Measurements from ENCODE around the gene TMC1. TPM values are rescaled to one million over a fixed set of nuclear protein-coding genes. Genes with fewer than 3 reads are reported as not detected.

Gene TMC1
- total and polyA plus RNA-seq, 10 of the 15 experiments (the other 5 are each of a cell fraction or from before 2014, with no cell fraction given): 0.06 to 0.94 (median 0.40) TPM; not detected in 1

DNA sequence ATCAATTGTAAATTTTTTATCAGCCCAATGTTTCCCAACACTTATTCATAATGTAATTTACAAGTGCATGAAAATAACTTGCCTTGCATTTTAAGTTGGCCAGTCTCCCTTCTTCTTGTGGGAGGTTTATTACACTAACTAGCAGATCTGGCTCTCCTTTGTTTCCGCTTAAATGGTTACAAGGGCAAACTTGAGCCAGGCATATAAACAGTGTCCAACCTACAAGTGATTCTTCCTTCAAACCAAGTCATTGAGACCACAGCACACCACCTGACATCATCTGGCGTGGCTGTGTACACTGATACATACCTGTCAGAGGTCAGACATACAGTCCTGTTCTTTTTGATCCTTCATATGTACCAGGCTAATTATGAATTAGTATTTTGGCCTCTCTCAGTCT, 351.3 kb downstream of the TMC1 start (continued):
- TF ChIP-seq SREBF2 (IDR thresholded peaks at IDR 0.05; ENCODE audit: low read length) (no peak), ZNF207 (IDR thresholded peaks at IDR 0.05; ENCODE audit: borderline replicate concordance) (no peak)
- TF ChIP-seq, protein P1, sequence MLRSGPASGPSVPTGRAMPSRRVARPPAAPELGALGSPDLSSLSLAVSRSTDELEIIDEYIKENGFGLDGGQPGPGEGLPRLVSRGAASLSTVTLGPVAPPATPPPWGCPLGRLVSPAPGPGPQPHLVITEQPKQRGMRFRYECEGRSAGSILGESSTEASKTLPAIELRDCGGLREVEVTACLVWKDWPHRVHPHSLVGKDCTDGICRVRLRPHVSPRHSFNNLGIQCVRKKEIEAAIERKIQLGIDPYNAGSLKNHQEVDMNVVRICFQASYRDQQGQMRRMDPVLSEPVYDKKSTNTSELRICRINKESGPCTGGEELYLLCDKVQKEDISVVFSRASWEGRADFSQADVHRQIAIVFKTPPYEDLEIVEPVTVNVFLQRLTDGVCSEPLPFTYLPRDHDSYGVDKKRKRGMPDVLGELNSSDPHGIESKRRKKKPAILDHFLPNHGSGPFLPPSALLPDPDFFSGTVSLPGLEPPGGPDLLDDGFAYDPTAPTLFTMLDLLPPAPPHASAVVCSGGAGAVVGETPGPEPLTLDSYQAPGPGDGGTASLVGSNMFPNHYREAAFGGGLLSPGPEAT (IDR thresholded peaks at IDR 0.05; ENCODE audit: low read depth): no peak
- TF ChIP-seq, protein P2, sequence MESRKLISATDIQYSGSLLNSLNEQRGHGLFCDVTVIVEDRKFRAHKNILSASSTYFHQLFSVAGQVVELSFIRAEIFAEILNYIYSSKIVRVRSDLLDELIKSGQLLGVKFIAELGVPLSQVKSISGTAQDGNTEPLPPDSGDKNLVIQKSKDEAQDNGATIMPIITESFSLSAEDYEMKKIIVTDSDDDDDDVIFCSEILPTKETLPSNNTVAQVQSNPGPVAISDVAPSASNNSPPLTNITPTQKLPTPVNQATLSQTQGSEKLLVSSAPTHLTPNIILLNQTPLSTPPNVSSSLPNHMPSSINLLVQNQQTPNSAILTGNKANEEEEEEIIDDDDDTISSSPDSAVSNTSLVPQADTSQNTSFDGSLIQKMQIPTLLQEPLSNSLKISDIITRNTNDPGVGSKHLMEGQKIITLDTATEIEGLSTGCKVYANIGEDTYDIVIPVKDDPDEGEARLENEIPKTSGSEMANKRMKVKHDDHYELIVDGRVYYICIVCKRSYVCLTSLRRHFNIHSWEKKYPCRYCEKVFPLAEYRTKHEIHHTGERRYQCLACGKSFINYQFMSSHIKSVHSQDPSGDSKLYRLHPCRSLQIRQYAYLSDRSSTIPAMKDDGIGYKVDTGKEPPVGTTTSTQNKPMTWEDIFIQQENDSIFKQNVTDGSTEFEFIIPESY (IDR thresholded peaks at IDR 0.05): no peak

DNA sequence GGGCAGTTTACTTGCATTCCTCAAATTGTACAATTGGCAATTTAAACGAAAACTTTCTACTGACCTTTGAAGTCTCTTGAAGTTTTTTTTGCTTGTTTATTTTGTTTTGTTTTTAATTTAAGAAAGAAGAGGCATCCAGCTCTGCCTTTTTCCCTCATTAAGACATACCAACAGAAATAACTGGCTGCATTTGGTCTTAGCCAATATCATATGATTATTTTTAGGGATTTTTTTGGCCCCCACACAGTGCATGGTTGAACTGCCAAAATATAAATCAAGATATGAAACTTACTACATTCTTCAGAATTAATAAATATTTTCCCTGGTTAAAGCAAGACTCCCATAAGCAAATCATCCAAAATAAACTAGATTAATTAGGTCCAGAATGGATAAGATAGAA, 352.0 kb downstream of the TMC1 start:
- no peak for TF ChIP-seq RAD21 (IDR thresholded peaks at IDR 0.05; ENCODE audit: insufficient read depth, low read depth, low read length)
- Histone ChIP-seq H3K27ac (ENCODE audit: control insufficient read depth, insufficient read depth) (no peak overlapping the region), H4K20me1 (ENCODE audit: control insufficient read depth, insufficient read depth) (no peaks in the 10 kb centered on the region), H3K9me3 (replicated peaks; ENCODE audit: control insufficient read depth, insufficient read depth, low read length) (no peaks in the 10 kb centered on the region), H3K4me2 (ENCODE audit: control insufficient read depth, insufficient read depth) (no peak overlapping the region), H3K27me3 (replicated peaks in 1 of 2; ENCODE audit: control insufficient read depth in 2 of 2, insufficient read depth in 2 of 2, low read length in 1 of 2) (no peaks in the 10 kb centered on the region; a peak in 1 of 4 replicates), H3K36me3 (ENCODE audit: control insufficient read depth in 2 of 2, insufficient read depth in 2 of 2, low read length in 1 of 2) (no peaks in the 10 kb centered on the region), H3K4me3 (no peak overlapping the region), H3K4me1 (ENCODE audit: control insufficient read depth, insufficient read depth, low read length) (no peaks in the 10 kb centered on the region), H3K79me2 (ENCODE audit: control insufficient read depth, insufficient read depth, low read length) (no peaks in the 10 kb centered on the region), H3K9ac (ENCODE audit: control insufficient read depth, insufficient read depth, low read length) (no peak overlapping the region), H2AFZ (ENCODE audit: control insufficient read depth, low read depth, low read length) (no peak overlapping the region)
- ChIA-PET SMC1A (ENCODE audit: uncharacterized antibody, unreplicated experiment) (interaction anchor here (0.7 to 1.9 kb wide), 2 partner anchors 11 to 149 kb away, joined by 3 to 4 read pairs; no protein-coding TSS in a partner anchor), POLR2A (no interaction called here), RAD21 (ENCODE audit: unreplicated experiment) (no interaction called here), CTCF (interaction anchor here (0.7 to 3.0 kb wide), 4 partner anchors 16 to 207 kb away, joined by 3 to 37 read pairs (median 8); no protein-coding TSS in a partner anchor)
- BruUV-seq (replicated peaks): no TSS peak
- FAIRE-seq (no peak), ATAC-seq (no peak), DNase-seq (ENCODE audit: low read depth, low spot score) (no peak)
- WGBS (ENCODE audit: insufficient coverage, insufficient replicate concordance, low lambda C conversion rate, missing lambda C conversion rate): 0% methylated on average over 1 of the region's 1 CpG
- in situ Hi-C loops (cut with MboI) (no loop called here), intact Hi-C loops (cut with micrococcal nuclease; ENCODE audit: unreplicated experiment) (loop anchor here (5.0 kb wide), 2 partner anchors 194 to 309 kb away; no protein-coding TSS in a partner anchor)

Data from GM12878 (cell line).